Esophagus (tissue), 2 donors: ENCODE results near the gene NUPR1. TPM values are rescaled to one million over a fixed set of nuclear protein-coding genes. Genes with fewer than 3 reads are reported as not detected.

Experiments used
- H3K27ac ChIP-seq, 2 donors: one replicate each; pipeline ENCODE4 v1.5.1; 2013; ENCODE audit warnings: low read depth in 2 of 2, mild to moderate bottlenecking in 2 of 2, inconsistent platforms in 1 of 2, low read length in 1 of 2, moderate library complexity in 1 of 2
- H3K27me3 ChIP-seq, 2 donors: one replicate each; pipeline ENCODE4 v1.6.1; 2013; ENCODE audit warnings: low read length in 2 of 2, control low read depth in 1 of 2, mild to moderate bottlenecking in 1 of 2; ENCODE audit not compliant: insufficient read depth in 2 of 2, control insufficient read depth in 1 of 2
- H3K36me3 ChIP-seq, 2 donors: one replicate each; pipeline ENCODE4 v1.6.1; 2013; ENCODE audit warnings: low read length in 1 of 2; ENCODE audit not compliant: control insufficient read depth in 2 of 2, insufficient read depth in 2 of 2
- H3K4me1 ChIP-seq, 2 donors: one replicate each; pipeline ENCODE4 v1.6.1; 2013; ENCODE audit warnings: low read length in 1 of 2; ENCODE audit not compliant: control insufficient read depth in 2 of 2, insufficient read depth in 2 of 2
- H3K4me3 ChIP-seq, 2 donors: one replicate each; pipeline ENCODE4 v1.5.1; 2013; ENCODE audit warnings: low read length in 2 of 2, mild to moderate bottlenecking in 2 of 2, low read depth in 1 of 2, moderate library complexity in 1 of 2
- H3K9me3 ChIP-seq, 2 donors: one replicate each; pipeline ENCODE4 v1.6.1; 2013; ENCODE audit warnings: mild to moderate bottlenecking in 2 of 2, low read depth in 1 of 2, low read length in 1 of 2, moderate library complexity in 1 of 2; ENCODE audit not compliant: control insufficient read depth in 2 of 2, insufficient read depth in 1 of 2
- WGBS, 2 donors: extraction: QIAGEN DNeasy Blood & Tissue Kit; methylation state at CpG; one replicate each; pipeline ENCODE4 v1.1.7; 2013; 5-methylcytosine and 5-hydroxymethylcytosine counted together
- polyA plus RNA-seq, 2 donors: library from polyadenylated mRNA; stranded (reverse); fragments of 200-250 nt; gene quantifications; one replicate each; pipeline ENCODE4 v1.2.3, GENCODE V29; 2013
- donor health status: healthy with polysubstance abuse.
- donor health status: Bipolar disorder and iron deficiency.

NUPR1 gene, protein sequence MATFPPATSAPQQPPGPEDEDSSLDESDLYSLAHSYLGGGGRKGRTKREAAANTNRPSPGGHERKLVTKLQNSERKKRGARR
- polyA plus RNA-seq = 100 to 1,000 TPM in 1 of 2 donors, 10 to 100 TPM in 1; 88.1 to 161 TPM

DNA sequence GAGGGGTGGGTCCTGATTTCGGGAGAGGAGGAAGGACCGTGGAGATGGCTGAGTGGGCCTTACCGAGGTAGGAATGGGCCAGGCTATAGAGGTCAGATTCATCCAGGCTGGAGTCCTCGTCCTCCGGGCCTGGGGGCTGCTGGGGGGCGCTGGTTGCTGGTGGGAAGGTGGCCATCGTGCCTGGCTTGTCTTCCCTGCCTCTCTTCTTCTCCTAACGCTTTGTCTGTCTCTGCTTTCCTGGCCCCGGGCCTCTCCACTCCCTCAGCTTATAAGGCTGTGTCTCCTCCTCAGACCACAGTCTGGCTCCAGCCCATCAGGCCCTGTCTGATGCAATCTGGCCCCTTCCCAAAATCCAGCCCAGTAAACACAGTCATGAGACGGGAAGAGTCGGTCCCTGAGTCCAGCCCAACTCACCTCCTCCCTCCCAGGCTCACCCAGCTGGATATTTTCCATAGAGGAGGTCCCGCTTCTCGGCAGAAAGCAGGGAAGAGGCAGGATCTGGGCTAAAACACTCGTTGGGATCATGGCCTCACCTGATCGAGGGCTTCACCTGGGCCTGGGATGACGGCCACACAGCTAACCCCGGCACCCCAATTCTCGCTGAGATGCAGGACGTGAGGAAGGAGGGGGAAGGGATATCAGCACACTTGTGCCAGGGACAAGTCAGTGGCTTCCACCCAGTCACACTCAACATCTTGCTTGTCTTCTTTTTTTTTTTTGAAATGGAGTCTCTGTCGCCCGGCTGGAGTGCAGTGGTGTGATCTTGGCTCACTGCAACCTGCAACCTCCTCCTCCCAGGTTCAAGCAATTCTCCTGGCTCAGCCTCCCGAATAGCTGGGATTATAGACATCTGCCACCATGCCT is at the start of gene NUPR1:
TSS of gene NUPR1 (minus strand) at position 242 of the 864 bp plus-strand sequence. CDS start at position 175, 67 bp downstream.
- Histone ChIP-seq H3K27ac (peak within 1 kb of the TSS; percentile 90 to 99), H3K4me1 (peaks cover 5 to 7% of the 10 kb centered on the region in 2 donors)
- WGBS, 2 donors = 20 to 31% methylated on average over 22 of the region's 22 CpGs

DNA sequence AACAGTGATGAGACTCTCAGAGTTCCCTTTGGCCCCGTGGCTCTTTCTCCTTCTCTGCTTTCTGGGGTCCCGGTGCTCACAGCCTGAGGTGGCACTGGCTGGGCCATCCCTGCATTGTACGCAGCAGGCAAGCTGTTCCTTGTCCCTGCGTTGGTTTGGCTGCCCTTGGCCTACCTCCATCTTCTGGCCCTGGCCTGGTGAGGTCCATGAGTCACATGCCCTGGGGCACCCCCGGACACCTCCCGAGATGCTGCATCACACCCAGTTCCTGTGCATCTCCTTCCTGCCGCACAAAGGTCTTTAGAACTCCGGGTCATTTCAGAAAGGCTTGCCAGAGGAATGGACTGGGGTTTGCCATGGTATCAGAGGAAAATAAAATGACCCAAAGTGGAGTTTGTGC is 48.6 kb upstream of the NUPR1 start:
- Histone ChIP-seq H3K9me3 (no peaks in the 10 kb centered on the region), H3K4me1 (no peaks in the 10 kb centered on the region), H3K36me3 (peaks cover 17 to 37% of the 10 kb centered on the region in 2 donors), H3K27me3 (no peaks in the 10 kb centered on the region), H3K27ac (no peak overlapping the region), H3K4me3 (no peak overlapping the region)
- WGBS, 2 donors = 65 to 82% methylated on average over 8 of the region's 8 CpGs

More for the DNA sequence above, at the start of gene NUPR1:
- H3K4me3 ChIP-seq = peak within 1 kb of the TSS; percentile 49 to 57
- no peaks in the 10 kb centered on the region for H3K27me3 ChIP-seq
- H3K36me3 ChIP-seq = peaks cover 0 to 6% of the 10 kb centered on the region in 2 donors
- no peaks in the 10 kb centered on the region for H3K9me3 ChIP-seq

DNA sequence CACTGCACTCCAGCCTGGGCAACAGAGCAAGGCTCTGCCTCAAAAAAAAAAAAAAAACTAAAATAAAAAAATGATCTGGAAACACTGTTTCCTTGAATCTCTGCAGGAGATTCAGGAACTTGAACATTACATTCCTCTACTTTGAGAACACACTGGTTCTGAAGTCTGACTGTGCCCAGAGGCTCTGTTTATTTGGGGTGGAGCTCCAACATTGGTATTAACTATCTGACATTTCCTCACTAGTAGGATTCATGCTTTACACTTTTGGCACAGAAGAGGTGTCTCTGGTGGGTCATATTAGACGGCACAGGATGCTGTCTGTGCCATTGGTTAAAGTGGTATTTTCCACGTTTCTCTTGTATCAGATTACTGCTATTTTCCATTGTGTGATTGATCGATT is 47.7 kb upstream of the NUPR1 start:
- no peaks in the 10 kb centered on the region for H3K27me3 ChIP-seq
- no peak overlapping the region for H3K4me3 ChIP-seq
- no peaks in the 10 kb centered on the region for H3K4me1 ChIP-seq
- no peaks in the 10 kb centered on the region for H3K9me3 ChIP-seq
- 91% methylated on average over 3 of the region's 3 CpGs for WGBS, 2 donors
- no peak overlapping the region for H3K27ac ChIP-seq
- H3K36me3 ChIP-seq = peaks cover 20 to 40% of the 10 kb centered on the region in 2 donors

DNA sequence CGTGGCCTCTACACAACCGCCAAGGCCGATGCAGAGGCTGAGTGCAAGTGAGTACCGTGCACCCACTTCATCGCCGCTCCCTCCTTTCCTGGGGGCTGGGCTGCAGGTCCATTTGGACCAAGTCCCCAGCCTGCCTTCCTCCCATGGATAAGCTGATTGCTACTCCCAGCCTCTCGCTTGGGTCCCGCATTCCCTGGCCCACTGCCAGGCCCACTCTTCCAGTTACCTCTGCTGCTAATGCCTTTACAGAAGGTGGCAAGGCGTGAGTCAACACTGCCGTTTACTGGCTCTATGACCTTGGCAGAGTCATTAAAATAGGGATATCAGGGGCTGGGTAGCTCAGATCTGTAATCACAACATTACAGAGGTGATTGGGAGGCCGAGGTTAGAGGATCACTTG is 46.9 kb upstream of the NUPR1 start:
- Histone ChIP-seq H3K27ac (no peak overlapping the region), H3K4me1 (no peaks in the 10 kb centered on the region), H3K9me3 (no peaks in the 10 kb centered on the region), H3K36me3 (peaks cover 17 to 34% of the 10 kb centered on the region in 2 donors), H3K4me3 (no peak overlapping the region), H3K27me3 (no peaks in the 10 kb centered on the region)
- WGBS, 2 donors = 77 to 91% methylated on average over 11 of the region's 11 CpGs

DNA sequence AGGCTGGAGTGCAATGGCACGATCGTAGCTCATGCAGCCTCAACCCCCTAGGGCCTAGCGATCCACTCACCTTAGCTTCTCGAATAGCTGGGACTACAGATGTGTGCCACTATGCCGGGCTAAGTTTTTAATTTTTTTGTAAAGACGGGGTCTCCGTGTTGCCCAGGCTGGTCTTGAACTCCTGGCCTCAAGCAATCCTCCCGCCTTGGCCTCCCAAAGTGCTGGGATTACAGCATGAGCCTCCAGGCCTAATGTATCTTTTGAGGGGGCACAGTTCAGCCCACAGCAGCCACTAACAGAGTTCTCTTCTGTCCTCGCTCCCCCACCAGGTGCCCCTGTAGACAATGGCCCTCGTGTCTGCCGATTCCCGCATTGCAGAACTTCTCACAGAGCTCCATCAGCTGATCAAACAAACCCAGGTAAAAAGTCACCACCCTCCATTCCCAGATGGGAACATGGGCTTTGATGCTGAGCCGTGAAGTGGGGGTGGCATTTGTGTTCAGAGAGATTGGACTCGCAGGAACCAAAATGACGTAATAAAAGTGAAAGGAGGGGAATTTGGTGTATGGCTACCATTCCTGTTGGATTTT is 42.0 kb upstream of the NUPR1 start:
- 96% methylated on average over 15 of the region's 15 CpGs for WGBS, 2 donors
- Histone ChIP-seq H3K36me3 (peaks cover 13 to 14% of the 10 kb centered on the region in 2 donors), H3K4me1 (no peaks in the 10 kb centered on the region), H3K4me3 (no peak overlapping the region), H3K27ac (no peak overlapping the region), H3K27me3 (no peaks in the 10 kb centered on the region), H3K9me3 (no peaks in the 10 kb centered on the region)

DNA sequence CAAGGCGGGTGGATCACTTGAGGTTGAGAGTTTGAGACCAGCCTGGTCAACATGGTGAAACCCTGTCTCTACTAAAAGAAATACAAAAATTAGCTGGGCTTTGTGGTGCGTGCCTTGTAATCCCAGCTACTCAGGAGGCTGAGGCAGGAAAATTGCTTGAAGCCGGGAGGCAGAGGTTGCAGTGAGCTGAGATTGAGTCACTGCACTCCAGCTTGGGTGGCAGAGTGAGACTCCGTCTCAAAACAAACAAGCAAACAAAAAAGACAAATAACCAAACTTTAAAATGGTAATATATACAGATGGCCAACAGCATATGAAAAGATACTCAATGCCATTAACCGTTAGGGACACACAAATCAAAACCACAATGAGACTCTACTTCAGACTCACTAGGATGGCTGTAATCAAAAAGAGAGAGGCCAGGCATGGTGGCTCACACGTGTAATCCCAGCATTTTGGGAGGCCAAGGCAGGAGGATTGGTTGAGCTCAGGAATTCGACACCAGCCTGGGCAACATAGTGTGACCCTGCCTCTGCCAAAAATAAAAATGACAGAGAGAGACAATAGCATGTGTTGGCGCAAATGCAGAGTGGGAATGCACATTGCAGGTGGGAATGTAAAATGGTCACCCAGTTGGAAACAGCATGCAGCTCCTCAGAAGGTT is 36.8 kb upstream of the NUPR1 start:
- H3K4me3 ChIP-seq = no peak overlapping the region
- no peaks in the 10 kb centered on the region for H3K4me1 ChIP-seq
- no peaks in the 10 kb centered on the region for H3K9me3 ChIP-seq
- no peak overlapping the region for H3K27ac ChIP-seq
- H3K27me3 ChIP-seq = no peaks in the 10 kb centered on the region
- 92 to 94% methylated on average over 8 of the region's 8 CpGs for WGBS, 2 donors
- peaks cover 2 to 3% of the 10 kb centered on the region in 2 donors for H3K36me3 ChIP-seq

DNA sequence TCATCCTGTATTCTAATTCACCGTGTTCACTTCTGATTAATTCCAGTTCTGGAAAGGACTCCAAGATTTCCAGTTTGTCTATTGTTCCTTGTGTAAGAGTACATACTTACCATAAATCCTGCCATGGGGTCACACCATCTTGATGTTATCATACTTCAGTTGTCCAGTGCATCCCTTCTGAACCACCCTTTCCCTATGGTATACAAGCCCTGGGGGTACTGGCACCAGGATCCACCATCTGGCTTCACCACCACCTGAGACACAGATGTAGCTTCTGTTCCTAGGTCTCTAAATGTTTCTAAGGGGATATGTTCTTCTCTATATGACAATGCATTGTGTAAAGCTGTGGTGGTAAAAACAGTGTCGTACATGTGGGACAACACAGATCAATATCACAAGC is 36.2 kb upstream of the NUPR1 start:
- Histone ChIP-seq H3K4me1 (no peaks in the 10 kb centered on the region), H3K9me3 (no peaks in the 10 kb centered on the region), H3K36me3 (peaks cover 0 to 2% of the 10 kb centered on the region in 2 donors), H3K27me3 (no peaks in the 10 kb centered on the region), H3K27ac (no peak overlapping the region), H3K4me3 (no peak overlapping the region)
- 95 to 96% methylated on average over 2 of the region's 2 CpGs for WGBS, 2 donors

DNA sequence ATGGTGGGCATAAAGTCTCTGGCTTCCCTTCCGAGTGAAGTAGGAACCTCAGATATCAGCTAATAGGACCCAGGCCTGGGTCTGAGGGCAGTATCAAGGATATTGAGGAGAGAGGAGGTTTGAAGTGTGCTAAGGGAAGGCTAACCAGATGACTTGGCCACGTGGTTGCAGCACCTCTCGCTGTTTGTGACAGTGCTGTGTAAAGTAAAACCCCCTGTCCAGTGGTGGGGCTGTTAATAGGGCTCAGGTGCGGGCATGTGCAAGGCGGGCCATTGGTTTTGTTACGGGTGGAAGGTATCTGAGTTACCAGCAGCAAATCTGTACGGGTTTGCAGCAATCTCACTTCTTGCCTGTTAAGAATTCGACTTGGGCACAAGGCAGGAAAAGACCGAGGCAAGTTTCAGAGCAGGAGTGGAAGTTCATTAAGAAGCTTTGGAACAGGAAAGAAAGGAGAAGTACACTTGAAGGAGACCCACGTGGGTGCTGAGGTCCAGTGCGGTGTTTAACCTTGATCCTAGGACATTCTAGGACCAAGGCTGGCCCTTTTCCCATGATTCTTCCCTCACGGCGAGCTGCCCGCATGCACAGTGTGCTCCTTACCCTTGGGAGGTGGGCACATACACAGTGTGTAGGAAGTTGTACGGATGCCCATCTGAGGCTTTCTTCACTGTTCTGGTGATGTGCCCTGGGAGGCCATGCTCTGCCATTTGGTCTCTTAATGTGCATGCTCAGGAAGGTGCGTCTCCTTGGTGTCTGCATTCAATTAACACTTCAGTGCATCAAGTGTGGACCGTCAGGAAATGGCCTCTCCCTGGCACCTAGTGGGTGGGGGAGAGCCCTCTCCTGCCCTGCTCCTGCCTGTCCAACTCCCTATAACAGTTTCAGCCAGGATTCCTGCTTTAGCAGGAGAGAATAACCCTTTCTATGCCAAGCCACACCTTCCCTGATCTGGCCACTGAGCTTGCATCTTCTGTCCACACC is 35.3 kb upstream of the NUPR1 start:
- Histone ChIP-seq H3K4me1 (no peaks in the 10 kb centered on the region), H3K4me3 (no peak overlapping the region), H3K36me3 (peaks cover 0 to 2% of the 10 kb centered on the region in 2 donors), H3K9me3 (no peaks in the 10 kb centered on the region), H3K27ac (no peak overlapping the region), H3K27me3 (no peaks in the 10 kb centered on the region)
- WGBS, 2 donors = 81 to 85% methylated on average over 17 of the region's 17 CpGs
